ENCODE results near the gene INTS15. TPM values are rescaled to one million over a fixed set of nuclear protein-coding genes. Genes with fewer than 3 reads are reported as not detected.

The INTS15 gene
- total RNA-seq, 1 experiment from 2014 or later: 29.6 TPM

DNA sequence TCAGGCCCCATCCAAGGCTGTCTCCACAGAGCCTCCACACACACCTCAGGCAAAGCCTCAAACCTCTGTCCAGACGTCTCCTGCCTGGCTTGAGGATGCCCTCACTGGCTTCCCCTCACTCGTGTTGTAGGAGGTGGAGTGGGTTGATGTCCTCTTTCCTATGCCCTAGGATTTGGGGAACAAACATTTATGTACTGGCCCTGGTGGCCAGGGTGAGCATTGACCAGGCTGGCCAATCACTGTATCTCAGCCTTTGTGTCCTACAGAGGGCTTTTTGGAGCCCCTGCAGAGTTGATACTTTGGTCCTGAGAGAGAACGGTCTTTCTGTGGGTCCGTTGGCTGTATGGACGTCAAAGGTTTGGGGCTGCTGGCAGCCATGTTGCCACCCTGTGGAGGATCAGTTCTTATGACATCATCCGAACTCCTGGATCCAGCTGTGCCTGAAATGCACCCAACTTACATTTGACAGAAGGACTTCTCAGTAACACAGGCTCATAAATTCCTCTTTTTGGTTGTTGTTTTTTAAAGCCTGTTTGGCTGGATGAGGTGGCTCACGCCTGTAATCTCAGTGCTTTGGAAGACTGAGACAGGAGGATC, 36.3 kb upstream of the INTS15 start:
- ChIA-PET CTCF (no interaction called here), POLR2A (no interaction called here)
- H3K27me3 ChIP-seq (replicated peaks; ENCODE audit: control insufficient read depth, insufficient read depth, low read length): no peaks in the 10 kb centered on the region
- H3K4me3 Mint-ChIP-seq (ENCODE audit: unreplicated experiment): no peak overlapping the region
- H3K27ac Mint-ChIP-seq (ENCODE audit: unreplicated experiment): no peak overlapping the region
- H3K9me3 ChIP-seq: no peaks in the 10 kb centered on the region
- intact Hi-C loops (cut with micrococcal nuclease; ENCODE audit: unreplicated experiment): no loop called here
- H3K9me3 Mint-ChIP-seq (ENCODE audit: unreplicated experiment): no peaks in the 10 kb centered on the region
- H3K4me1 Mint-ChIP-seq (ENCODE audit: low read depth, unreplicated experiment): no peaks in the 10 kb centered on the region
- H3K4me1 ChIP-seq: no peaks in the 10 kb centered on the region
- peaks cover 3% of the 10 kb centered on the region for H3K27me3 Mint-ChIP-seq (ENCODE audit: insufficient read depth, unreplicated experiment)
- no peak for DNase-seq
- TF ChIP-seq, protein P1, sequence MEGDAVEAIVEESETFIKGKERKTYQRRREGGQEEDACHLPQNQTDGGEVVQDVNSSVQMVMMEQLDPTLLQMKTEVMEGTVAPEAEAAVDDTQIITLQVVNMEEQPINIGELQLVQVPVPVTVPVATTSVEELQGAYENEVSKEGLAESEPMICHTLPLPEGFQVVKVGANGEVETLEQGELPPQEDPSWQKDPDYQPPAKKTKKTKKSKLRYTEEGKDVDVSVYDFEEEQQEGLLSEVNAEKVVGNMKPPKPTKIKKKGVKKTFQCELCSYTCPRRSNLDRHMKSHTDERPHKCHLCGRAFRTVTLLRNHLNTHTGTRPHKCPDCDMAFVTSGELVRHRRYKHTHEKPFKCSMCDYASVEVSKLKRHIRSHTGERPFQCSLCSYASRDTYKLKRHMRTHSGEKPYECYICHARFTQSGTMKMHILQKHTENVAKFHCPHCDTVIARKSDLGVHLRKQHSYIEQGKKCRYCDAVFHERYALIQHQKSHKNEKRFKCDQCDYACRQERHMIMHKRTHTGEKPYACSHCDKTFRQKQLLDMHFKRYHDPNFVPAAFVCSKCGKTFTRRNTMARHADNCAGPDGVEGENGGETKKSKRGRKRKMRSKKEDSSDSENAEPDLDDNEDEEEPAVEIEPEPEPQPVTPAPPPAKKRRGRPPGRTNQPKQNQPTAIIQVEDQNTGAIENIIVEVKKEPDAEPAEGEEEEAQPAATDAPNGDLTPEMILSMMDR (IDR thresholded peaks at IDR 0.05; ENCODE audit: insufficient read depth in 1 of 2, low read depth in 1 of 2, low read length in 1 of 2, severe bottlenecking in 1 of 2, unreplicated experiment in 1 of 2): no peak
- BruUV-seq (replicated peaks): no TSS peak
- no peaks in the 10 kb centered on the region for H3K36me3 Mint-ChIP-seq (ENCODE audit: insufficient read depth, unreplicated experiment)
- no peak overlapping the region for H3K4me3 ChIP-seq (ENCODE audit: low read depth, low read length)
- no peaks in the 10 kb centered on the region for H3K36me3 ChIP-seq (ENCODE audit: control insufficient read depth, insufficient read depth, low read length)

DNA sequence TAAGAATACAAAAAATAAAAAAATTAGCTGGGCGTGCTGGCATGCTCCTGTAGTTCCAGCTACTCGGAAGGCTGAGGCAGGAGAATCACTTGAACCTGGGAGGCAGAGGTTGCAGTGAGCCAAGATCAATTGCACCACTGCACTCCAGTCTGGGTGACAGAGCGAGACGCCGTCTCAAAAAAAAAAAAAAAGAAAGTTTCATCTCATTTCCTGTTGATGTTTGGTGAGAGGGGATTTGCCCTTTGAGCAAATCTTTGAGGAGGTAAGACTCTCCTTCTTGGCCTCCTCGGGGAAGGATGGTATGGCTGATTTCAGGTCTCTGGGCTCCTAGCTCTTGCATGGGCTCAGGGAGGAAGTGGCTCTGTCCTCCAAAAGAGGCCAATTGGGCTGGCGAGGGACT, 35.0 kb upstream of the INTS15 start:
- Histone ChIP-seq H3K4me1 (no peaks in the 10 kb centered on the region), H3K4me3 (ENCODE audit: low read depth, low read length) (no peak overlapping the region), H3K27me3 (replicated peaks; ENCODE audit: control insufficient read depth, insufficient read depth, low read length) (no peaks in the 10 kb centered on the region), H3K9me3 (no peaks in the 10 kb centered on the region), H3K36me3 (ENCODE audit: control insufficient read depth, insufficient read depth, low read length) (no peaks in the 10 kb centered on the region)
- Mint-ChIP-seq H3K9me3 (ENCODE audit: unreplicated experiment) (no peaks in the 10 kb centered on the region), H3K4me3 (ENCODE audit: unreplicated experiment) (no peak overlapping the region), H3K36me3 (ENCODE audit: insufficient read depth, unreplicated experiment) (no peaks in the 10 kb centered on the region), H3K27me3 (ENCODE audit: insufficient read depth, unreplicated experiment) (peaks cover 2% of the 10 kb centered on the region), H3K27ac (ENCODE audit: unreplicated experiment) (no peak overlapping the region), H3K4me1 (ENCODE audit: low read depth, unreplicated experiment) (no peaks in the 10 kb centered on the region)
- no TSS peak for BruUV-seq (replicated peaks)
- TF ChIP-seq, protein P1 (IDR thresholded peaks at IDR 0.05; ENCODE audit: insufficient read depth in 1 of 2, low read depth in 1 of 2, low read length in 1 of 2, severe bottlenecking in 1 of 2, unreplicated experiment in 1 of 2): no peak
- intact Hi-C loops (cut with micrococcal nuclease; ENCODE audit: unreplicated experiment): no loop called here
- ChIA-PET CTCF (interaction anchor here (1.1 kb wide), 1 partner anchor 39 kb away, joined by 5 read pairs; no protein-coding TSS in a partner anchor), POLR2A (no interaction called here)
- DNase-seq: no peak

GRCh38 chr7:6556196-6556595, 33.6 kb upstream of the INTS15 start:
- no peaks in the 10 kb centered on the region for H3K4me1 ChIP-seq
- ChIA-PET POLR2A (no interaction called here), CTCF (interaction anchor here (0.6 kb wide), 1 partner anchor 32 kb away, joined by 3 read pairs; no protein-coding TSS in a partner anchor)
- intact Hi-C loops (cut with micrococcal nuclease; ENCODE audit: unreplicated experiment): no loop called here
- no TSS peak for BruUV-seq (replicated peaks)
- no peaks in the 10 kb centered on the region for H3K36me3 Mint-ChIP-seq (ENCODE audit: insufficient read depth, unreplicated experiment)
- H3K9me3 Mint-ChIP-seq (ENCODE audit: unreplicated experiment): no peaks in the 10 kb centered on the region
- H3K4me1 Mint-ChIP-seq (ENCODE audit: low read depth, unreplicated experiment): no peaks in the 10 kb centered on the region
- TF ChIP-seq, protein P1 (IDR thresholded peaks at IDR 0.05; ENCODE audit: insufficient read depth in 1 of 2, low read depth in 1 of 2, low read length in 1 of 2, severe bottlenecking in 1 of 2, unreplicated experiment in 1 of 2): peak; percentile 50 to 63
- peak; percentile 56 to 61 for DNase-seq
- no peak overlapping the region for H3K4me3 Mint-ChIP-seq (ENCODE audit: unreplicated experiment)
- H3K27me3 Mint-ChIP-seq (ENCODE audit: insufficient read depth, unreplicated experiment): no peaks in the 10 kb centered on the region
- H3K9me3 ChIP-seq: no peaks in the 10 kb centered on the region
- no peak overlapping the region for H3K27ac Mint-ChIP-seq (ENCODE audit: unreplicated experiment)
- H3K36me3 ChIP-seq (ENCODE audit: control insufficient read depth, insufficient read depth, low read length): no peaks in the 10 kb centered on the region
- H3K4me3 ChIP-seq (ENCODE audit: low read depth, low read length): no peak overlapping the region
- no peaks in the 10 kb centered on the region for H3K27me3 ChIP-seq (replicated peaks; ENCODE audit: control insufficient read depth, insufficient read depth, low read length)

Measured in Caco-2 (cell line).